Mesenchymal stem cell (in vitro differentiated cells and primary cell): ENCODE results near the gene MBD3L2B.

Source experiments
- DNase-seq: peaks from one replicate; pipeline ENCODE4 v3.0.0-alpha.2; 2013
- H2AFZ ChIP-seq: one replicate; pipeline ENCODE4 v1.6.1; 2013; ENCODE audit warnings: low read depth, mild to moderate bottlenecking, control low read depth, inconsistent platforms, low read length, moderate library complexity
- H2AK5ac ChIP-seq: 2 replicates; pipeline ENCODE4 v1.6.1; 2013; ENCODE audit warnings: low read length, moderate library complexity, mild to moderate bottlenecking, inconsistent platforms; ENCODE audit not compliant: severe bottlenecking
- H2BK120ac ChIP-seq: one replicate; pipeline ENCODE4 v1.6.1; 2013; ENCODE audit warnings: low read depth, mild to moderate bottlenecking, inconsistent platforms, low read length, moderate library complexity
- H2BK12ac ChIP-seq, 2 experiments: one replicate each; pipeline ENCODE4 v1.6.1; 2013; ENCODE audit warnings: inconsistent platforms in 2 of 2, low read length in 2 of 2, mild to moderate bottlenecking in 2 of 2, moderate library complexity in 2 of 2, control low read depth in 1 of 2
- H2BK15ac ChIP-seq: one replicate; pipeline ENCODE4 v1.6.1; 2013; ENCODE audit warnings: mild to moderate bottlenecking, low read depth, inconsistent platforms; ENCODE audit not compliant: poor library complexity, severe bottlenecking
- H2BK5ac ChIP-seq: 2 replicates; pipeline ENCODE4 v1.6.1; 2013; ENCODE audit warnings: low read depth, mild to moderate bottlenecking, low read length, control low read depth, inconsistent platforms; ENCODE audit not compliant: poor library complexity, severe bottlenecking
- H3K14ac ChIP-seq, 2 experiments: one replicate each; pipeline ENCODE4 v1.6.1; 2013; ENCODE audit warnings: inconsistent platforms in 2 of 2, low read length in 2 of 2, control low read depth in 1 of 2, mild to moderate bottlenecking in 1 of 2, moderate library complexity in 1 of 2
- H3K18ac ChIP-seq, 2 experiments: one replicate each; pipeline ENCODE4 v1.6.1; 2013; ENCODE audit warnings: inconsistent platforms in 2 of 2, low read length in 2 of 2, control low read depth in 1 of 2, low read depth in 1 of 2, mild to moderate bottlenecking in 1 of 2
- H3K23ac ChIP-seq, 2 experiments: one replicate each; pipeline ENCODE4 v1.6.1; 2013; ENCODE audit warnings: inconsistent platforms in 2 of 2, low read length in 2 of 2, mild to moderate bottlenecking in 2 of 2, moderate library complexity in 2 of 2, control low read depth in 1 of 2
- H3K27ac ChIP-seq: 2 replicates; pipeline ENCODE4 v1.5.1; 2013; ENCODE audit warnings: mild to moderate bottlenecking, moderate library complexity, low read length, control low read depth, inconsistent platforms; ENCODE audit not compliant: poor library complexity, severe bottlenecking
- H3K27me3 ChIP-seq, 2 experiments: 2 replicates each; pipeline versions ENCODE4 v1.6.1 to v1.7.0; 2013; ENCODE audit warnings: low read length in 2 of 2, mild to moderate bottlenecking in 2 of 2, moderate library complexity in 2 of 2, control low read depth in 1 of 2, inconsistent platforms in 1 of 2; ENCODE audit not compliant: control insufficient read depth in 1 of 2, insufficient read depth in 1 of 2
- H3K36me3 ChIP-seq, 2 experiments: 2 replicates each; pipeline versions ENCODE4 v1.6.1 to v1.7.0; 2013; ENCODE audit warnings: low read length in 2 of 2, control low read depth in 1 of 2, inconsistent platforms in 1 of 2, low read depth in 1 of 2, mild to moderate bottlenecking in 1 of 2; ENCODE audit not compliant: insufficient read depth in 2 of 2, control insufficient read depth in 1 of 2
- H3K4ac ChIP-seq, 2 experiments: one replicate each; pipeline ENCODE4 v1.6.1; 2013; ENCODE audit warnings: inconsistent platforms in 2 of 2, low read length in 2 of 2, mild to moderate bottlenecking in 2 of 2, moderate library complexity in 2 of 2, control low read depth in 1 of 2, low read depth in 1 of 2
- H3K4me1 ChIP-seq: 2 replicates; pipeline ENCODE4 v1.6.1; 2013; ENCODE audit warnings: low read depth, low read length, control low read depth; ENCODE audit not compliant: control insufficient read depth, insufficient read depth
- H3K4me2 ChIP-seq: 2 replicates; pipeline ENCODE4 v1.6.1; 2013; ENCODE audit warnings: low read length, mild to moderate bottlenecking, inconsistent platforms; ENCODE audit not compliant: poor library complexity, severe bottlenecking
- H3K4me3 ChIP-seq, 2 experiments: 2 replicates each; pipeline versions ENCODE4 v1.5.1 to v1.7.0; 2013; ENCODE audit warnings: low read length in 2 of 2, mild to moderate bottlenecking in 2 of 2, control low read depth in 1 of 2, low read depth in 1 of 2; ENCODE audit not compliant: insufficient read depth in 1 of 2
- H3K79me1 ChIP-seq: replicated peaks from 2 replicates; pipeline ENCODE4 v1.6.1; 2013; ENCODE audit warnings: mild to moderate bottlenecking, control low read depth, low read length, inconsistent platforms; ENCODE audit not compliant: poor library complexity, severe bottlenecking
- H3K9ac ChIP-seq: 2 replicates; pipeline ENCODE4 v1.7.0; 2013; ENCODE audit warnings: mild to moderate bottlenecking, low read length, moderate library complexity
- H3K9me3 ChIP-seq: 2 replicates; pipeline ENCODE4 v1.7.0; 2013; ENCODE audit warnings: mild to moderate bottlenecking, low read length; ENCODE audit not compliant: control insufficient read depth
- H4K8ac ChIP-seq: one replicate; pipeline ENCODE4 v1.6.1; 2013; ENCODE audit warnings: inconsistent platforms, mild to moderate bottlenecking, low read length, moderate library complexity
- H4K91ac ChIP-seq: one replicate; pipeline ENCODE4 v1.6.1; 2013; ENCODE audit warnings: mild to moderate bottlenecking, low read length, inconsistent platforms
- WGBS: methylation state at CpG from one replicate; pipeline ENCODE4 v1.1.7; 2013; ENCODE audit warnings: mixed read lengths; 5-methylcytosine and 5-hydroxymethylcytosine counted together

The MBD3L2B gene

DNA sequence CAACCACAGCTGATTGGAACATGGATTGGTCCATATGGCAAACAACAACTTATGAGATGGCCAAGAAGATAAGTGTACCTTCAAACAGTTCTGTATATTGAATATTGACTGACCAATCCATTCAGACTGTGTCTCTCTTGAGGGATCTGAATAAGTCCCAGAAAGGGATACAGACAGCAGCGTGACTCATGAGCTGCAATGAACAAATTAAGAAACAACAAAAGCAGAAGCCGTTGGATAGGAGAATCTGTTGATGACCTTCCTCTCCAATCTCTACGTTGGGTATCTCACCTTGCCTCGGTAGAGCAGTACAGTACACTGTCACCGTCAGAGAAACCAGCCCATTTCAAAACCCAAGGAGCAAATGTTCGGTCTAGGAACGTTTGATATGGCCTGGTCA, 21.3 kb downstream of the MBD3L2B start:
- H3K36me3 ChIP-seq = no peaks in the 10 kb centered on the region
- H3K27ac ChIP-seq = no peak overlapping the region
- no peak overlapping the region for H4K91ac ChIP-seq
- no peaks in the 10 kb centered on the region for H3K4me1 ChIP-seq
- H2BK120ac ChIP-seq = no peak overlapping the region
- H2BK5ac ChIP-seq = no peak overlapping the region
- H3K18ac ChIP-seq = no peak overlapping the region
- no peaks in the 10 kb centered on the region for H3K9me3 ChIP-seq
- no peaks in the 10 kb centered on the region for H3K27me3 ChIP-seq
- no peak overlapping the region for H2BK12ac ChIP-seq
- H4K8ac ChIP-seq = no peak overlapping the region
- H3K9ac ChIP-seq = no peak overlapping the region
- WGBS = 48% methylated on average over 7 of the region's 7 CpGs
- no peak overlapping the region for H3K14ac ChIP-seq
- no peak overlapping the region for H2AK5ac ChIP-seq
- no peak for DNase-seq
- no peak overlapping the region for H3K4me3 ChIP-seq
- no peak overlapping the region for H2BK15ac ChIP-seq
- H3K4ac ChIP-seq = no peak overlapping the region
- H3K4me2 ChIP-seq = no peak overlapping the region
- no peak overlapping the region for H3K23ac ChIP-seq
- no peak overlapping the region for H2AFZ ChIP-seq
- H3K79me1 ChIP-seq = no peaks in the 10 kb centered on the region

DNA sequence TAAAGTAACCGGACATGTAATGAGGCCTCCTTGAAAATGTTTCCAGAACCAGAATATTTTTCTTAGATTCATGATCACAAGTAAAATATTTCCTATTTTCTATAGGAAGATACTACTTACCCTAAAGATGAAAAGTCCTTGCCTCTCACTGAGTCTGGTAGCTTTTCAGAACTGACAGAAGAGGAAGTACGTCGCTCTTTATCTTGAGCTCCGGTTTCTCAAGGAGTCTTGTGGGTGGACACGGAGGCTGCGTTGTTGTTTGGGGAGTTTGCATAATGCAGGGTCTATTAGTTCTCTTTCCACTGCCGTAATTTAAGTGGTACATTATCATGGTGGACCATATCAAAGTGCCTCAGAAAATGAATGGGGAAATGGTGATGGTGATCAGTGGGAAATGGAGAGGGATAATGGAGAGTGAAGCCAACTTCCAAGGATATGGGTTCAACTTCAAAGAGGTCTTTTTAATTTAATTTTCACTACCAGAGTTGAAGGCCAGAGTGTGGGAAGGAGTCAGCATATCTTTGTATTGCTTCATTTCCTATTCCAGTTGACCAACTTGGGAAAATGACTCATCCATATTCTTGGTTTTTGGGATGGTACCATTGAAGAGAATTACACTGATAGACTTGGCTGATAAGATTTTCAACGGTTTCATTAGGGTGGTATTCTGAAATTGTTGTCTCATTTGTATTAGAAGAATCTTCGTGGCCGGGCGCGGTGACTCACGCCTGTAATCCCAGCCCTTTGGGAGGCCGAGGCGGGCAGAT, 23.4 kb downstream of the MBD3L2B start:
- no peak overlapping the region for H3K18ac ChIP-seq
- no peak overlapping the region for H3K27ac ChIP-seq
- no peak overlapping the region for H4K91ac ChIP-seq
- DNase-seq = no peak
- no peaks in the 10 kb centered on the region for H3K27me3 ChIP-seq
- no peak overlapping the region for H3K4me3 ChIP-seq
- no peaks in the 10 kb centered on the region for H3K4me1 ChIP-seq
- H3K36me3 ChIP-seq = no peaks in the 10 kb centered on the region
- no peaks in the 10 kb centered on the region for H3K79me1 ChIP-seq
- no peak overlapping the region for H3K14ac ChIP-seq
- H3K4ac ChIP-seq = no peak overlapping the region
- no peak overlapping the region for H3K4me2 ChIP-seq
- no peak overlapping the region for H2BK15ac ChIP-seq
- no peak overlapping the region for H3K9ac ChIP-seq
- no peak overlapping the region for H2AK5ac ChIP-seq
- H2AFZ ChIP-seq = no peak overlapping the region
- 81% methylated on average over 14 of the region's 15 CpGs for WGBS
- no peak overlapping the region for H3K23ac ChIP-seq
- no peak overlapping the region for H4K8ac ChIP-seq
- H2BK12ac ChIP-seq = no peak overlapping the region
- H2BK120ac ChIP-seq = no peak overlapping the region
- H2BK5ac ChIP-seq = no peak overlapping the region
- H3K9me3 ChIP-seq = no peaks in the 10 kb centered on the region

DNA sequence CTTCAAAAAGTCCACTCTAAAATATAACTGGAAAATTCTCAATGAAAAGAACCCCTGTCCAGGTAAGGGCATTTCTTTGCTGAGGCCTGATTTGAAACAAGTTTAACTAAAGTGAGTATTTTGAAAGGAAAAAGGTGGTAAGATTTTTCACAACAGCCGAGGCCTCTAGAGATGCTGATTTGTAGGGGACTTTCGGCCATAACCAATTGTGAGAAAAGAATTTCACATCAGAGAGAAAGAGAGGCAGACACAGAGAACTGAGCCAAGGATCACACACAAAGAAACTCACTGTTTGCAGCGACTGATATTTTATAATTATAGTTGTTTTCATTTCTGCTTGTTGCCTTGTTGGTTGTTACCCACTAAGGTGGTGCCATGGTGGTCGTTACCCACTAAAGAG, 24.4 kb downstream of the MBD3L2B start:
- no peak overlapping the region for H3K9ac ChIP-seq
- no peaks in the 10 kb centered on the region for H3K9me3 ChIP-seq
- H2BK5ac ChIP-seq = no peak overlapping the region
- H2BK12ac ChIP-seq = no peak overlapping the region
- DNase-seq = no peak
- no peaks in the 10 kb centered on the region for H3K79me1 ChIP-seq
- no peak overlapping the region for H4K8ac ChIP-seq
- H2AK5ac ChIP-seq = no peak overlapping the region
- no peaks in the 10 kb centered on the region for H3K27me3 ChIP-seq
- H2AFZ ChIP-seq = no peak overlapping the region
- no peak overlapping the region for H3K14ac ChIP-seq
- H2BK120ac ChIP-seq = no peak overlapping the region
- H3K4me3 ChIP-seq = no peak overlapping the region
- H3K4me1 ChIP-seq = no peaks in the 10 kb centered on the region
- no peak overlapping the region for H2BK15ac ChIP-seq
- no peaks in the 10 kb centered on the region for H3K36me3 ChIP-seq
- H3K23ac ChIP-seq = no peak overlapping the region
- no peak overlapping the region for H3K4me2 ChIP-seq
- no peak overlapping the region for H3K18ac ChIP-seq
- H3K4ac ChIP-seq = no peak overlapping the region
- no peak overlapping the region for H3K27ac ChIP-seq
- H4K91ac ChIP-seq = no peak overlapping the region
- 50% methylated on average over 4 of the region's 4 CpGs for WGBS

DNA sequence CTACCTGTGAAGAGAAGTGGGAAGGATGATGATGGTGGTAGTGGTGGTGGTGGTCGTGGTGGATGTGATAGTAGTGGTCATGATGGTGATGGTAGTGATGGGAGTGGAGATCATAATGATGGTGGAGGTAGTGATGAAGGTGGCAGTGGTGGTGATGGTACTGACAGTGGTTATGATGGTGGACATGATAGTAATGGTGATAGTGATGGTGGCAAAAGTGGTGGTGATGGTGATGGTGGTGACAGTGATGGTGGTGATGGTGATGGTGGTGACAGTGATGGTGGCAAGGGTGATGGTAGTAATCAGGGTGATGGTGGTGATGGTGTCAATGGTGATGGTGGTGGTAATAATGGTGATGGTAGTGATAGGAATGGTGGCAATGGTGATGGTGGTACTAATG, 26.2 kb downstream of the MBD3L2B start:
- no peak overlapping the region for H3K9ac ChIP-seq
- H2AK5ac ChIP-seq = no peak overlapping the region
- H2BK15ac ChIP-seq = no peak overlapping the region
- H2BK12ac ChIP-seq = no peak overlapping the region
- no peaks in the 10 kb centered on the region for H3K4me1 ChIP-seq
- no peaks in the 10 kb centered on the region for H3K9me3 ChIP-seq
- H3K4me3 ChIP-seq = no peak overlapping the region
- H3K36me3 ChIP-seq = no peaks in the 10 kb centered on the region
- H4K91ac ChIP-seq = no peak overlapping the region
- H3K4me2 ChIP-seq = no peak overlapping the region
- H2AFZ ChIP-seq = no peak overlapping the region
- no peak overlapping the region for H3K27ac ChIP-seq
- no peak overlapping the region for H2BK5ac ChIP-seq
- DNase-seq = no peak
- H3K27me3 ChIP-seq = no peaks in the 10 kb centered on the region
- no peak overlapping the region for H3K18ac ChIP-seq
- H3K79me1 ChIP-seq = no peaks in the 10 kb centered on the region
- H3K23ac ChIP-seq = no peak overlapping the region
- no peak overlapping the region for H3K14ac ChIP-seq
- no peak overlapping the region for H2BK120ac ChIP-seq
- H4K8ac ChIP-seq = no peak overlapping the region
- 22% methylated on average over 1 of the region's 1 CpG for WGBS
- no peak overlapping the region for H3K4ac ChIP-seq
